ENCODE results near the gene HSD11B1. TPM values are rescaled to one million over a fixed set of nuclear protein-coding genes. Genes with fewer than 3 reads are reported as not detected.
A peak's percentile ranks its signal among the peaks of the same experiment; 100 is the strongest.

Gene HSD11B1
- total RNA-seq, 6 experiments from 2014 or later: 281 to 749 (median 512) TPM

DNA sequence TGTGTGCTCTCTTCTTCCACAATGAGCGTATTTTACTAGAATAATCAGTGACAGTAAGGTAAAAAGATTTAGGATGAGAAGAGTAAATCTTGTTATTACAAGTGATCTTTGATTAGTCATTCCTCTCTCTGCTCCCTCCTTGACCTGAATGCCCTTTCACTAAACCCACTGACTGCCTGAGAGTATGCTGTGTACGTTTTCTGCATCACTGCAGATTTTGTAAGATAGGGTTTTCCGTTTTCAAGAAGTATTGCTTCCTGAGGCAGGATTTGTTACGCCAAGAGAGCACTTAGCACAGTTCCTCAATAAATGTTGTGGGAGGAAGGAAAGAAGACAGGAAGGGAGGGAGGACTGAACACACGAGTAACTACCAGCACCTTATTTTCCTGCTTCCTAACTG, 44.7 kb upstream of the HSD11B1 start:
- H3K4me3 ChIP-seq: no peak overlapping the region
- TF ChIP-seq, protein P1, sequence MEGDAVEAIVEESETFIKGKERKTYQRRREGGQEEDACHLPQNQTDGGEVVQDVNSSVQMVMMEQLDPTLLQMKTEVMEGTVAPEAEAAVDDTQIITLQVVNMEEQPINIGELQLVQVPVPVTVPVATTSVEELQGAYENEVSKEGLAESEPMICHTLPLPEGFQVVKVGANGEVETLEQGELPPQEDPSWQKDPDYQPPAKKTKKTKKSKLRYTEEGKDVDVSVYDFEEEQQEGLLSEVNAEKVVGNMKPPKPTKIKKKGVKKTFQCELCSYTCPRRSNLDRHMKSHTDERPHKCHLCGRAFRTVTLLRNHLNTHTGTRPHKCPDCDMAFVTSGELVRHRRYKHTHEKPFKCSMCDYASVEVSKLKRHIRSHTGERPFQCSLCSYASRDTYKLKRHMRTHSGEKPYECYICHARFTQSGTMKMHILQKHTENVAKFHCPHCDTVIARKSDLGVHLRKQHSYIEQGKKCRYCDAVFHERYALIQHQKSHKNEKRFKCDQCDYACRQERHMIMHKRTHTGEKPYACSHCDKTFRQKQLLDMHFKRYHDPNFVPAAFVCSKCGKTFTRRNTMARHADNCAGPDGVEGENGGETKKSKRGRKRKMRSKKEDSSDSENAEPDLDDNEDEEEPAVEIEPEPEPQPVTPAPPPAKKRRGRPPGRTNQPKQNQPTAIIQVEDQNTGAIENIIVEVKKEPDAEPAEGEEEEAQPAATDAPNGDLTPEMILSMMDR (IDR thresholded peaks at IDR 0.05): no peak
- no peak for TF ChIP-seq POLR2A (IDR thresholded peaks at IDR 0.05)
- ATAC-seq (no peak), DNase-seq (no peak)
- 32% methylated on average over 5 of the region's 5 CpGs for WGBS (ENCODE audit: insufficient coverage, low coverage, low lambda C conversion rate, missing lambda C conversion rate)
- H3K4me1 ChIP-seq: peaks cover 0 to 77% (median 35%) of the 10 kb centered on the region in 4 donors
- H3K36me3 ChIP-seq: no peaks in the 10 kb centered on the region
- H3K27ac ChIP-seq: no peak overlapping the region
- intact Hi-C loops (cut with DNase I): no loop called here
- no peaks in the 10 kb centered on the region for H3K9me3 ChIP-seq
- no peaks in the 10 kb centered on the region for H3K27me3 ChIP-seq

DNA sequence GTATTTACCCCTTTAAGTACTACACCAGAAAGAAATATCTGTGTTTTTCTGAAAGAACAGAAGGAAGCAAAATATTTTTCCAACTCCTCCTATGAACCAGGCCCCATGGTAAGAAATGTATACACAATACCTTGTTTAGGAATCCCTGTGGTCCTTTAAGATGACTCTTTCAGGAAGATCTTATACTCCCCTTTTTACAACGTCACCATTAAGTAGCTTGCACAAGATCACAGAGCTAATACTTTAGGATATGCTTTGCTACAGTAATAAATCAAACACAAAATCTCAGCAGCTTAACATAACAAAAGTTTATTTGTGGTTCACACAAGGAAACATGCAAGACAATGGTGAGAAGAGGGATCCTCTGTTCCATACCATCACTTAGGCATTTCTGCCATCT, 43.6 kb upstream of the HSD11B1 start:
- Histone ChIP-seq H3K27ac (no peak overlapping the region), H3K4me3 (no peak overlapping the region), H3K9me3 (no peaks in the 10 kb centered on the region), H3K4me1 (peaks cover 0 to 67% (median 34%) of the 10 kb centered on the region in 4 donors), H3K27me3 (no peaks in the 10 kb centered on the region), H3K36me3 (no peaks in the 10 kb centered on the region)
- ATAC-seq (no peak), DNase-seq (no peak)
- 62% methylated on average over 1 of the region's 1 CpG for WGBS (ENCODE audit: insufficient coverage, low coverage, low lambda C conversion rate, missing lambda C conversion rate)
- no peak for TF ChIP-seq POLR2A (IDR thresholded peaks at IDR 0.05)
- TF ChIP-seq, protein P1 (IDR thresholded peaks at IDR 0.05): no peak
- intact Hi-C loops (cut with DNase I): no loop called here

- no peaks in the 10 kb centered on the region for H3K27me3 ChIP-seq
- H3K9me3 ChIP-seq: no peaks in the 10 kb centered on the region
- H3K4me1 ChIP-seq: peaks cover 0 to 63% (median 31%) of the 10 kb centered on the region in 4 donors
- peak; percentile 31 for TF ChIP-seq POLR2A (IDR thresholded peaks at IDR 0.05)
- TF ChIP-seq, protein P1 (IDR thresholded peaks at IDR 0.05): no peak
- no peaks in the 10 kb centered on the region for H3K36me3 ChIP-seq
- intact Hi-C loops (cut with DNase I): no loop called here
- no peak overlapping the region for H3K4me3 ChIP-seq
- WGBS (ENCODE audit: insufficient coverage, low coverage, low lambda C conversion rate, missing lambda C conversion rate): 31% methylated on average over 3 of the region's 3 CpGs
- peak; percentile 74 to 90 (median 76) for ATAC-seq
- peak overlapping the region in 2 of 3 donors; percentile 28 to 60 for H3K27ac ChIP-seq
- no peak for DNase-seq
These were observed 41.7 kb upstream of the HSD11B1 start for GRCh38 chr1:209662879-209663327.

DNA sequence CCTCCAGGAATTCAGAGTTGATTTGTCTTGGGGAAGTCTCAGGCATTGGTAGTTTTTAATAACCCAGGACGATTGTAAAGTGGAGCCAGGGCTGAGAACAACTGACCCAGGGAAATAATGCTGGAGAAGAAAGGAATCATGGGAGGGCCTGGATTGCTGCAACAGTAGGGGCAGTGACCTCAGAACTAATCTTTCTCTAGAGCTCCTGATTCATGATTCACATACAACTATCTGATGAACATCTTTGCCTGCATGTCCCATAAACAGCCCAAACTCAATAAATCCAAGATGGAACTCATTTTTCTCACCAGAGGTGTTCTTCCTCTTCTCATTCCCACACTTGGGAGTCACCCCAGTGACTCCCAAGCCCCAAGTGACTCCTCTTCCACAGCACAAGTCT, 37.5 kb upstream of the HSD11B1 start:
- 33% methylated on average over 1 of the region's 1 CpG for WGBS (ENCODE audit: insufficient coverage, low coverage, low lambda C conversion rate, missing lambda C conversion rate)
- intact Hi-C loops (cut with DNase I): no loop called here
- DNase-seq (no peak), ATAC-seq (peak in 3 of 4 donors; percentile 19 to 50 (median 49))
- Histone ChIP-seq H3K27ac (no peak overlapping the region), H3K36me3 (no peaks in the 10 kb centered on the region), H3K27me3 (no peaks in the 10 kb centered on the region), H3K9me3 (no peaks in the 10 kb centered on the region), H3K4me1 (peaks cover 0 to 61% (median 27%) of the 10 kb centered on the region in 4 donors), H3K4me3 (no peak overlapping the region)
- no peak for TF ChIP-seq POLR2A (IDR thresholded peaks at IDR 0.05)
- TF ChIP-seq, protein P1 (IDR thresholded peaks at IDR 0.05): no peak

DNA sequence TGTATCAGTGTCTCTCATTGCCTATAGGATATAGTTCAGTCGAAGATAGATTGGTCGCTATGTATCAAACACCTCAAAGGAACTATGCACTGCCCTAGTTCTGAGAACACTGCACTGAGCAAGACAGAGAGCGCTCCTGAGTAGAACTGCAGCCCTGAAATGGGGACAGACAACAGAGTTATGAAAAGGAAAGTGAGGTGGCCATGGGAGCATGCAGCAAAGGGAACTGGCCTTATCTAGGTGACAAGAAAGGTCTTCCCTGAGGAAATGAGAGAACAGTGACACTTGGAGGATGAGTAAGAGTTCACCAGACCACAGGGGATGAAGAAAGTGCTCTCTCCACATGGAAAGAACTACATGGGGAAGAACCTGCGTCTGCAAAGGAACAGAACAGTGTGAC, 36.9 kb upstream of the HSD11B1 start:
- no peak for DNase-seq
- no peaks in the 10 kb centered on the region for H3K27me3 ChIP-seq
- H3K4me3 ChIP-seq: no peak overlapping the region
- H3K27ac ChIP-seq: no peak overlapping the region
- 86% methylated on average over 4 of the region's 4 CpGs for WGBS (ENCODE audit: insufficient coverage, low coverage, low lambda C conversion rate, missing lambda C conversion rate)
- H3K9me3 ChIP-seq: no peaks in the 10 kb centered on the region
- H3K36me3 ChIP-seq: no peaks in the 10 kb centered on the region
- intact Hi-C loops (cut with DNase I): no loop called here
- peaks cover 0 to 61% (median 25%) of the 10 kb centered on the region in 4 donors for H3K4me1 ChIP-seq
- ATAC-seq: peak in 2 of 4 donors; percentile 8 to 51
- TF ChIP-seq POLR2A (IDR thresholded peaks at IDR 0.05): no peak
- TF ChIP-seq, protein P1 (IDR thresholded peaks at IDR 0.05): no peak
